HFF-Myc (cell line): Measurements from ENCODE around the gene KLHL26.

Source experiments
- DNase-seq: peaks from one replicate; pipeline ENCODE4 v3.0.0-alpha.2; 2011; ENCODE audit warnings: low read depth; ENCODE audit errors: extremely low read depth
- H3K4me3 ChIP-seq: replicated peaks from 2 replicates; pipeline ENCODE4 v1.5.1; 2011; ENCODE audit warnings: low read depth, mild to moderate bottlenecking, control low read depth, low read length
- CTCF ChIP-seq: IDR thresholded peaks from 2 replicates; pipeline ENCODE4 v1.5.1; 2012; ENCODE audit warnings: mild to moderate bottlenecking, low read depth, low read length, control low read depth; ENCODE audit errors: missing control alignments

Gene KLHL26

GRCh38 chr19:18716857-18717256 is 80.0 kb downstream of the KLHL26 start:
- TF ChIP-seq CTCF: no peak
- H3K4me3 ChIP-seq: no peak overlapping the region
- DNase-seq: no peak

- no peak for TF ChIP-seq CTCF
- H3K4me3 ChIP-seq: no peak overlapping the region
- DNase-seq: no peak
Measured at GRCh38 chr19:18717601-18718000, 80.8 kb downstream of the KLHL26 start.

GRCh38 chr19:18718015-18718526 is 81.2 kb downstream of the KLHL26 start:
- DNase-seq: no peak
- TF ChIP-seq CTCF: no peak
- H3K4me3 ChIP-seq: no peak overlapping the region

GRCh38 chr19:18718846-18719458 is 82.1 kb downstream of the KLHL26 start:
- TF ChIP-seq CTCF: no peak
- no peak for DNase-seq
- no peak overlapping the region for H3K4me3 ChIP-seq

GRCh38 chr19:18719541-18719940 is 82.7 kb downstream of the KLHL26 start:
- DNase-seq: no peak
- no peak overlapping the region for H3K4me3 ChIP-seq
- TF ChIP-seq CTCF: no peak
